K562 (cell line): Measurements from ENCODE around the gene PHKG2. TPM values are rescaled to one million over a fixed set of nuclear protein-coding genes. Genes with fewer than 3 reads are reported as not detected.

Source experiments
- BRF1 ChIP-seq: IDR thresholded peaks from 3 replicates; pipeline ENCODE4 v1.6.1; 2011; ENCODE audit warnings: borderline replicate concordance, mild to moderate bottlenecking; ENCODE audit not compliant: insufficient read length; ENCODE audit errors: extremely low read depth
- CBX5 ChIP-seq: IDR thresholded peaks from 2 replicates; pipeline ENCODE4 v1.6.1; 2014; ENCODE audit warnings: low read depth, borderline replicate concordance
- E2F3 ChIP-seq: fragments of 250-450 bp; sonication (Bioruptor Pico); IDR thresholded peaks from 2 replicates; pipeline ENCODE4 v1.4.0; 2020; ENCODE audit warnings: mild to moderate bottlenecking
- EP300 ChIP-seq: IDR thresholded peaks from 2 replicates; pipeline ENCODE4 v1.6.1; 2012; ENCODE audit warnings: low read length, improper control_type of control experiment
- NBN ChIP-seq: fragments of 450-650 bp; IDR thresholded peaks from 2 replicates; pipeline ENCODE4 v1.6.1; 2016; ENCODE audit warnings: low read depth, mild to moderate bottlenecking
- OTX1 ChIP-seq: fragments of 450-650 bp; formaldehyde crosslinking; IDR thresholded peaks from 2 replicates; pipeline ENCODE4 v1.4.0; 2022; ENCODE audit warnings: mild to moderate bottlenecking
- PHTF2 ChIP-seq: fragments of 250-450 bp; sonication (Bioruptor Pico); IDR thresholded peaks from 2 replicates; pipeline ENCODE4 v1.5.0; 2021; ENCODE audit warnings: mild to moderate bottlenecking
- PTRF ChIP-seq: fragments of 450-650 bp; IDR thresholded peaks from 2 replicates; pipeline ENCODE4 v1.6.1; 2016; ENCODE audit warnings: mild to moderate bottlenecking, missing genetic modification characterization, missing compliant biosample characterization
- RFX5 ChIP-seq: IDR thresholded peaks from 2 replicates; pipeline ENCODE4 v1.6.1; 2011; ENCODE audit warnings: low read depth, mild to moderate bottlenecking, improper control_type of control experiment, low read length
- STAT5B ChIP-seq: fragments of 250-450 bp; sonication (Bioruptor Pico); IDR thresholded peaks from 2 replicates; pipeline ENCODE4 v1.8.0; 2021; ENCODE audit warnings: mild to moderate bottlenecking, inconsistent platforms
- ZNF316 ChIP-seq: fragments of 450-650 bp; IDR thresholded peaks from 2 replicates; pipeline ENCODE4 v1.6.1; 2016
- ZNF408 ChIP-seq: fragments of 250-450 bp; sonication (Bioruptor Pico); IDR thresholded peaks from 2 replicates; pipeline ENCODE4 v1.4.0; 2020; ENCODE audit warnings: low read depth, mild to moderate bottlenecking, moderate library complexity
- polyA plus RNA-seq, 8 experiments: library from polyadenylated mRNA; depleted of rRNA in 4 of 8; stranded (reverse) in 5 of 8; unstranded in 3 of 8; fragments of >200 nt; fragmentation: Nextera tagmentation in 2 of 8; fragmentation: Illumina TruSeq in 1 of 8; extraction: Ambion mirVana in 2 of 8; extraction: Trizol in 1 of 8; gene quantifications; 2 replicates each; pipeline versions ENCODE4 v1.2.1 to v1.2.3, GENCODE V29; 2011 to 2014; ENCODE audit warnings: inconsistent platforms in 1 of 8, missing spikeins in 1 of 8
- total RNA-seq, 7 experiments: library from RNA; depleted of rRNA in 6 of 7; stranded (reverse); fragments of >200 nt in 6 of 7; fragmentation: Illumina TruSeq in 2 of 7; extraction: Trizol in 2 of 7; gene quantifications; 2 replicates each; pipeline versions ENCODE4 v1.2.1 to v1.2.3, GENCODE V29; 2011 to 2021; ENCODE audit warnings: low replicate concordance in 1 of 7
- TF ChIP-seq, protein P1 (sequence below): sonication (generic); formaldehyde crosslinking; IDR thresholded peaks from 2 replicates; pipeline ENCODE4 v1.8.1; 2023; ENCODE audit warnings: mild to moderate bottlenecking, missing genetic modification reagents
- TF ChIP-seq, protein P2 (sequence below): fragments of 200-400 bp; formaldehyde crosslinking; IDR thresholded peaks from 2 replicates; pipeline ENCODE4 v1.6.1; 2017; ENCODE audit warnings: mild to moderate bottlenecking, low read depth, low read length, moderate library complexity
- TF ChIP-seq, protein P3 (sequence below): fragments of 450-650 bp; IDR thresholded peaks from 2 replicates; pipeline ENCODE4 v1.7.0; 2016; ENCODE audit warnings: borderline replicate concordance
- TF ChIP-seq, protein P4 (sequence below): fragments of 200-800 bp; sonication (Bioruptor generic); IDR thresholded peaks from 2 replicates; pipeline ENCODE4 v1.6.1; 2017; ENCODE audit warnings: missing genetic modification characterization, missing compliant biosample characterization
- TF ChIP-seq, protein P5 (sequence below): sonication (generic); formaldehyde crosslinking; IDR thresholded peaks from 2 replicates; pipeline ENCODE4 v1.8.0; 2022; ENCODE audit warnings: mild to moderate bottlenecking, missing genetic modification reagents
- TF ChIP-seq, protein P6 (sequence below): fragments of 250-450 bp; sonication (Bioruptor Pico); IDR thresholded peaks from 2 replicates; pipeline ENCODE4 v1.6.1; 2021; ENCODE audit warnings: mild to moderate bottlenecking

The PHKG2 gene
- total and polyA plus RNA-seq, 9 of the 15 experiments (the other 6 are each of a cell fraction or from before 2014, with no cell fraction given): 5.8 to 54.2 (median 30.7) TPM

DNA sequence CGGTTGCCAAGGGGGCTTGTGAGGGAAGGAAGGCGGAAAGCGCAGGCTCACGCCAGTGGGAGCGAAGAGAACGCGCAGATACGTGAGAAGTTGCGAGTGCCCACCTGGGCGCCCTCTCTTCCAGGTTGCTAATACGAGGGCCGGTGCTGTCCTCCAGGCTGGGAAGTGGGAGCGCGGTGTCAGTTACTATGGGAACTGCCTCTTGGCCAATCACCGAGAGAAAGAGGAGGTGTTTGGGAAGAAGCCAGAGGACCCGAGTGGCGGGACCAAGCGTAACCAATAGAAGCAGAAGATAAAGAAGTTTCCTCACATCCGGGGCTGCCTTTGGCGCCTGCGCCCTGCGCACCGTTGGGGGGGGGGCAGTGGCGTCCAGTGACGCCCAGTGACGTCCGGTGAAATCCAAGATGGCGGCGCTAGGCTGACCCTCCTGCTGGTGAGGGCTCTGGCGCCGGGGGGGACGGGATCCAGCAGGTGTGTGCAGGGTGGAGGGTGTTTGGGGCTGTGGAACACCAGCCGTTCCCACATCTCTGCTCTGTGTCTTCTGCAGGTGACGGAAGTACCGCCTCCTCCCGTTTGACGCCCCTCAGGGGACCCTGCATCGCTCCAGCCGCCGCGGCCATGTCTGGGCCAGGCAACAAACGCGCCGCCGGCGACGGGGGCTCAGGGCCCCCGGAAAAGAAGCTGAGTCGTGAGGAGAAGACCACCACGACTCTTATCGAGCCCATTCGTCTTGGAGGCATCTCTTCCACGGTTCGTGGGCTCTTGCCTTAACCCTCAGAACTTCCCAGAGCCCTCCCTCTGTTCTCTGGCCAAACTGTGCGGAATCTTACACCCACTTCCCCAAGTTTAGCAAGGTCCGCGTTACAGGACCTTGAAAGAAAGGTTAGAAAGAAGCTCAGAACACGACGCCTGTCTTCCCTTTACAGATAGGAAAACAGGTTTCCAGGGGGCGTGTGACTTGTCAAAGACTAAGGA, 14.0 kb downstream of the PHKG2 start, which contains the start of the genes CFAP119 and RNF40 (continued):
- TF ChIP-seq, protein P1, sequence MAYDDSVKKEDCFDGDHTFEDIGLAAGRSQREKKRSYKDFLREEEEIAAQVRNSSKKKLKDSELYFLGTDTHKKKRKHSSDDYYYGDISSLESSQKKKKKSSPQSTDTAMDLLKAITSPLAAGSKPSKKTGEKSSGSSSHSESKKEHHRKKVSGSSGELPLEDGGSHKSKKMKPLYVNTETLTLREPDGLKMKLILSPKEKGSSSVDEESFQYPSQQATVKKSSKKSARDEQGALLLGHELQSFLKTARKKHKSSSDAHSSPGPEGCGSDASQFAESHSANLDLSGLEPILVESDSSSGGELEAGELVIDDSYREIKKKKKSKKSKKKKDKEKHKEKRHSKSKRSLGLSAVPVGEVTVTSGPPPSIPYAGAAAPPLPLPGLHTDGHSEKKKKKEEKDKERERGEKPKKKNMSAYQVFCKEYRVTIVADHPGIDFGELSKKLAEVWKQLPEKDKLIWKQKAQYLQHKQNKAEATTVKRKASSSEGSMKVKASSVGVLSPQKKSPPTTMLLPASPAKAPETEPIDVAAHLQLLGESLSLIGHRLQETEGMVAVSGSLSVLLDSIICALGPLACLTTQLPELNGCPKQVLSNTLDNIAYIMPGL (CRISPR knock-in tag): no peak
- TF ChIP-seq, protein P2, sequence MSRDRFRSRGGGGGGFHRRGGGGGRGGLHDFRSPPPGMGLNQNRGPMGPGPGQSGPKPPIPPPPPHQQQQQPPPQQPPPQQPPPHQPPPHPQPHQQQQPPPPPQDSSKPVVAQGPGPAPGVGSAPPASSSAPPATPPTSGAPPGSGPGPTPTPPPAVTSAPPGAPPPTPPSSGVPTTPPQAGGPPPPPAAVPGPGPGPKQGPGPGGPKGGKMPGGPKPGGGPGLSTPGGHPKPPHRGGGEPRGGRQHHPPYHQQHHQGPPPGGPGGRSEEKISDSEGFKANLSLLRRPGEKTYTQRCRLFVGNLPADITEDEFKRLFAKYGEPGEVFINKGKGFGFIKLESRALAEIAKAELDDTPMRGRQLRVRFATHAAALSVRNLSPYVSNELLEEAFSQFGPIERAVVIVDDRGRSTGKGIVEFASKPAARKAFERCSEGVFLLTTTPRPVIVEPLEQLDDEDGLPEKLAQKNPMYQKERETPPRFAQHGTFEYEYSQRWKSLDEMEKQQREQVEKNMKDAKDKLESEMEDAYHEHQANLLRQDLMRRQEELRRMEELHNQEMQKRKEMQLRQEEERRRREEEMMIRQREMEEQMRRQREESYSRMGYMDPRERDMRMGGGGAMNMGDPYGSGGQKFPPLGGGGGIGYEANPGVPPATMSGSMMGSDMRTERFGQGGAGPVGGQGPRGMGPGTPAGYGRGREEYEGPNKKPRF: no peak
- TF ChIP-seq PTRF (tag) (no peak), ZNF408 (no peak), RFX5 (no peak), ZNF316 (no peak), BRF1 (no peak), STAT5B (CRISPR knock-in tag) (no peak), EP300 (no peak), NBN (no peak), E2F3 (CRISPR knock-in tag) (0 out of 2 replicates have a peak, but pooled peaks have one; percentile 40), PHTF2 (CRISPR knock-in tag) (no peak), OTX1 (CRISPR knock-in tag) (no peak), CBX5 (no peak)
- TF ChIP-seq, protein P3, sequence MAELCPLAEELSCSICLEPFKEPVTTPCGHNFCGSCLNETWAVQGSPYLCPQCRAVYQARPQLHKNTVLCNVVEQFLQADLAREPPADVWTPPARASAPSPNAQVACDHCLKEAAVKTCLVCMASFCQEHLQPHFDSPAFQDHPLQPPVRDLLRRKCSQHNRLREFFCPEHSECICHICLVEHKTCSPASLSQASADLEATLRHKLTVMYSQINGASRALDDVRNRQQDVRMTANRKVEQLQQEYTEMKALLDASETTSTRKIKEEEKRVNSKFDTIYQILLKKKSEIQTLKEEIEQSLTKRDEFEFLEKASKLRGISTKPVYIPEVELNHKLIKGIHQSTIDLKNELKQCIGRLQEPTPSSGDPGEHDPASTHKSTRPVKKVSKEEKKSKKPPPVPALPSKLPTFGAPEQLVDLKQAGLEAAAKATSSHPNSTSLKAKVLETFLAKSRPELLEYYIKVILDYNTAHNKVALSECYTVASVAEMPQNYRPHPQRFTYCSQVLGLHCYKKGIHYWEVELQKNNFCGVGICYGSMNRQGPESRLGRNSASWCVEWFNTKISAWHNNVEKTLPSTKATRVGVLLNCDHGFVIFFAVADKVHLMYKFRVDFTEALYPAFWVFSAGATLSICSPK: no peak
- TF ChIP-seq, protein P4, sequence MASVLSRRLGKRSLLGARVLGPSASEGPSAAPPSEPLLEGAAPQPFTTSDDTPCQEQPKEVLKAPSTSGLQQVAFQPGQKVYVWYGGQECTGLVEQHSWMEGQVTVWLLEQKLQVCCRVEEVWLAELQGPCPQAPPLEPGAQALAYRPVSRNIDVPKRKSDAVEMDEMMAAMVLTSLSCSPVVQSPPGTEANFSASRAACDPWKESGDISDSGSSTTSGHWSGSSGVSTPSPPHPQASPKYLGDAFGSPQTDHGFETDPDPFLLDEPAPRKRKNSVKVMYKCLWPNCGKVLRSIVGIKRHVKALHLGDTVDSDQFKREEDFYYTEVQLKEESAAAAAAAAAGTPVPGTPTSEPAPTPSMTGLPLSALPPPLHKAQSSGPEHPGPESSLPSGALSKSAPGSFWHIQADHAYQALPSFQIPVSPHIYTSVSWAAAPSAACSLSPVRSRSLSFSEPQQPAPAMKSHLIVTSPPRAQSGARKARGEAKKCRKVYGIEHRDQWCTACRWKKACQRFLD: 0 out of 2 replicates have a peak, but pooled peaks have one; percentile 33
- TF ChIP-seq, protein P5, sequence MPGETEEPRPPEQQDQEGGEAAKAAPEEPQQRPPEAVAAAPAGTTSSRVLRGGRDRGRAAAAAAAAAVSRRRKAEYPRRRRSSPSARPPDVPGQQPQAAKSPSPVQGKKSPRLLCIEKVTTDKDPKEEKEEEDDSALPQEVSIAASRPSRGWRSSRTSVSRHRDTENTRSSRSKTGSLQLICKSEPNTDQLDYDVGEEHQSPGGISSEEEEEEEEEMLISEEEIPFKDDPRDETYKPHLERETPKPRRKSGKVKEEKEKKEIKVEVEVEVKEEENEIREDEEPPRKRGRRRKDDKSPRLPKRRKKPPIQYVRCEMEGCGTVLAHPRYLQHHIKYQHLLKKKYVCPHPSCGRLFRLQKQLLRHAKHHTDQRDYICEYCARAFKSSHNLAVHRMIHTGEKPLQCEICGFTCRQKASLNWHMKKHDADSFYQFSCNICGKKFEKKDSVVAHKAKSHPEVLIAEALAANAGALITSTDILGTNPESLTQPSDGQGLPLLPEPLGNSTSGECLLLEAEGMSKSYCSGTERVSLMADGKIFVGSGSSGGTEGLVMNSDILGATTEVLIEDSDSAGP (CRISPR knock-in tag): no peak
- TF ChIP-seq, protein P6, sequence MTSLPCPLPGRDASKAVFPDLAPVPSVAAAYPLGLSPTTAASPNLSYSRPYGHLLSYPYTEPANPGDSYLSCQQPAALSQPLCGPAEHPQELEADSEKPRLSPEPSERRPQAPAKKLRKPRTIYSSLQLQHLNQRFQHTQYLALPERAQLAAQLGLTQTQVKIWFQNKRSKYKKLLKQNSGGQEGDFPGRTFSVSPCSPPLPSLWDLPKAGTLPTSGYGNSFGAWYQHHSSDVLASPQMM (CRISPR knock-in tag): no peak
